ENCODE results near the gene MMUT. TPM values are rescaled to one million over a fixed set of nuclear protein-coding genes. Genes with fewer than 3 reads are reported as not detected.

Gene MMUT
- total and polyA plus RNA-seq, 10 of the 15 experiments (the other 5 are each of a cell fraction or from before 2014, with no cell fraction given): 6.6 to 21.5 (median 13.5) TPM

DNA sequence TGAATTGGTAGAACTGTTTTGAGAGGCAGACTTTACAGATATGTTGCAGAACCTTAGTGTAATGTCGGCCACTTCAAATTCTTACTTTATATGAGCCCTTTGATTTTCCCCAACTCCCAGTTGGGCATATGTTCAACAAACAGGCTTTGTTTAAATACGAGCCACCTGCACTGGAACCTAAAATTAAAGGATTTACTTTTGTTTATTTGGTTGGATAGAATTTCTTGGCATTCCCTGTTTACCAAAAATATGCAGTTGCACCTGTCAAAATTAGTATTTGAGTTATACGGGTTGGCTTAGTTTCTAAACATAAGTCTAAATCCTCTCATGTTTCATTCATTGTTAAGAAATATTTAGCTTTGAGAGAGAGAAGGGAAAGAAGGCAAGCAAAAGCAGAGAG is 34.3 kb upstream of the MMUT start:
- ATAC-seq: no peak
- DNase-seq (ENCODE audit: low read depth, low spot score): no peak
- TF ChIP-seq, protein P1, sequence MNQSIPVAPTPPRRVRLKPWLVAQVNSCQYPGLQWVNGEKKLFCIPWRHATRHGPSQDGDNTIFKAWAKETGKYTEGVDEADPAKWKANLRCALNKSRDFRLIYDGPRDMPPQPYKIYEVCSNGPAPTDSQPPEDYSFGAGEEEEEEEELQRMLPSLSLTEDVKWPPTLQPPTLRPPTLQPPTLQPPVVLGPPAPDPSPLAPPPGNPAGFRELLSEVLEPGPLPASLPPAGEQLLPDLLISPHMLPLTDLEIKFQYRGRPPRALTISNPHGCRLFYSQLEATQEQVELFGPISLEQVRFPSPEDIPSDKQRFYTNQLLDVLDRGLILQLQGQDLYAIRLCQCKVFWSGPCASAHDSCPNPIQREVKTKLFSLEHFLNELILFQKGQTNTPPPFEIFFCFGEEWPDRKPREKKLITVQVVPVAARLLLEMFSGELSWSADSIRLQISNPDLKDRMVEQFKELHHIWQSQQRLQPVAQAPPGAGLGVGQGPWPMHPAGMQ (IDR thresholded peaks at IDR 0.05; ENCODE audit: borderline replicate concordance): no peak
- no peak for TF ChIP-seq MTA3 (IDR thresholded peaks at IDR 0.05; ENCODE audit: borderline replicate concordance, low read length)
- no peak for TF ChIP-seq SMARCA5 (IDR thresholded peaks at IDR 0.05)
- TF ChIP-seq, protein P2, sequence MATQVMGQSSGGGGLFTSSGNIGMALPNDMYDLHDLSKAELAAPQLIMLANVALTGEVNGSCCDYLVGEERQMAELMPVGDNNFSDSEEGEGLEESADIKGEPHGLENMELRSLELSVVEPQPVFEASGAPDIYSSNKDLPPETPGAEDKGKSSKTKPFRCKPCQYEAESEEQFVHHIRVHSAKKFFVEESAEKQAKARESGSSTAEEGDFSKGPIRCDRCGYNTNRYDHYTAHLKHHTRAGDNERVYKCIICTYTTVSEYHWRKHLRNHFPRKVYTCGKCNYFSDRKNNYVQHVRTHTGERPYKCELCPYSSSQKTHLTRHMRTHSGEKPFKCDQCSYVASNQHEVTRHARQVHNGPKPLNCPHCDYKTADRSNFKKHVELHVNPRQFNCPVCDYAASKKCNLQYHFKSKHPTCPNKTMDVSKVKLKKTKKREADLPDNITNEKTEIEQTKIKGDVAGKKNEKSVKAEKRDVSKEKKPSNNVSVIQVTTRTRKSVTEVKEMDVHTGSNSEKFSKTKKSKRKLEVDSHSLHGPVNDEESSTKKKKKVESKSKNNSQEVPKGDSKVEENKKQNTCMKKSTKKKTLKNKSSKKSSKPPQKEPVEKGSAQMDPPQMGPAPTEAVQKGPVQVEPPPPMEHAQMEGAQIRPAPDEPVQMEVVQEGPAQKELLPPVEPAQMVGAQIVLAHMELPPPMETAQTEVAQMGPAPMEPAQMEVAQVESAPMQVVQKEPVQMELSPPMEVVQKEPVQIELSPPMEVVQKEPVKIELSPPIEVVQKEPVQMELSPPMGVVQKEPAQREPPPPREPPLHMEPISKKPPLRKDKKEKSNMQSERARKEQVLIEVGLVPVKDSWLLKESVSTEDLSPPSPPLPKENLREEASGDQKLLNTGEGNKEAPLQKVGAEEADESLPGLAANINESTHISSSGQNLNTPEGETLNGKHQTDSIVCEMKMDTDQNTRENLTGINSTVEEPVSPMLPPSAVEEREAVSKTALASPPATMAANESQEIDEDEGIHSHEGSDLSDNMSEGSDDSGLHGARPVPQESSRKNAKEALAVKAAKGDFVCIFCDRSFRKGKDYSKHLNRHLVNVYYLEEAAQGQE (IDR thresholded peaks at IDR 0.05; ENCODE audit: low read depth, low read length): no peak
- no peak for TF ChIP-seq SMAD5 (IDR thresholded peaks at IDR 0.05; ENCODE audit: low read depth)
- no peak for TF ChIP-seq LARP7 (IDR thresholded peaks at IDR 0.05)
- TF ChIP-seq, protein P3, sequence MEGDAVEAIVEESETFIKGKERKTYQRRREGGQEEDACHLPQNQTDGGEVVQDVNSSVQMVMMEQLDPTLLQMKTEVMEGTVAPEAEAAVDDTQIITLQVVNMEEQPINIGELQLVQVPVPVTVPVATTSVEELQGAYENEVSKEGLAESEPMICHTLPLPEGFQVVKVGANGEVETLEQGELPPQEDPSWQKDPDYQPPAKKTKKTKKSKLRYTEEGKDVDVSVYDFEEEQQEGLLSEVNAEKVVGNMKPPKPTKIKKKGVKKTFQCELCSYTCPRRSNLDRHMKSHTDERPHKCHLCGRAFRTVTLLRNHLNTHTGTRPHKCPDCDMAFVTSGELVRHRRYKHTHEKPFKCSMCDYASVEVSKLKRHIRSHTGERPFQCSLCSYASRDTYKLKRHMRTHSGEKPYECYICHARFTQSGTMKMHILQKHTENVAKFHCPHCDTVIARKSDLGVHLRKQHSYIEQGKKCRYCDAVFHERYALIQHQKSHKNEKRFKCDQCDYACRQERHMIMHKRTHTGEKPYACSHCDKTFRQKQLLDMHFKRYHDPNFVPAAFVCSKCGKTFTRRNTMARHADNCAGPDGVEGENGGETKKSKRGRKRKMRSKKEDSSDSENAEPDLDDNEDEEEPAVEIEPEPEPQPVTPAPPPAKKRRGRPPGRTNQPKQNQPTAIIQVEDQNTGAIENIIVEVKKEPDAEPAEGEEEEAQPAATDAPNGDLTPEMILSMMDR (IDR thresholded peaks at IDR 0.05 in 2 of 3, conservative IDR thresholded peaks at IDR 0.05 in 1 of 3; ENCODE audit: control insufficient read depth in 2 of 3, extremely low read depth in 1 of 3, insufficient read depth in 1 of 3, low read depth in 3 of 3, low read length in 3 of 3): no peak
- TF ChIP-seq, protein P4, sequence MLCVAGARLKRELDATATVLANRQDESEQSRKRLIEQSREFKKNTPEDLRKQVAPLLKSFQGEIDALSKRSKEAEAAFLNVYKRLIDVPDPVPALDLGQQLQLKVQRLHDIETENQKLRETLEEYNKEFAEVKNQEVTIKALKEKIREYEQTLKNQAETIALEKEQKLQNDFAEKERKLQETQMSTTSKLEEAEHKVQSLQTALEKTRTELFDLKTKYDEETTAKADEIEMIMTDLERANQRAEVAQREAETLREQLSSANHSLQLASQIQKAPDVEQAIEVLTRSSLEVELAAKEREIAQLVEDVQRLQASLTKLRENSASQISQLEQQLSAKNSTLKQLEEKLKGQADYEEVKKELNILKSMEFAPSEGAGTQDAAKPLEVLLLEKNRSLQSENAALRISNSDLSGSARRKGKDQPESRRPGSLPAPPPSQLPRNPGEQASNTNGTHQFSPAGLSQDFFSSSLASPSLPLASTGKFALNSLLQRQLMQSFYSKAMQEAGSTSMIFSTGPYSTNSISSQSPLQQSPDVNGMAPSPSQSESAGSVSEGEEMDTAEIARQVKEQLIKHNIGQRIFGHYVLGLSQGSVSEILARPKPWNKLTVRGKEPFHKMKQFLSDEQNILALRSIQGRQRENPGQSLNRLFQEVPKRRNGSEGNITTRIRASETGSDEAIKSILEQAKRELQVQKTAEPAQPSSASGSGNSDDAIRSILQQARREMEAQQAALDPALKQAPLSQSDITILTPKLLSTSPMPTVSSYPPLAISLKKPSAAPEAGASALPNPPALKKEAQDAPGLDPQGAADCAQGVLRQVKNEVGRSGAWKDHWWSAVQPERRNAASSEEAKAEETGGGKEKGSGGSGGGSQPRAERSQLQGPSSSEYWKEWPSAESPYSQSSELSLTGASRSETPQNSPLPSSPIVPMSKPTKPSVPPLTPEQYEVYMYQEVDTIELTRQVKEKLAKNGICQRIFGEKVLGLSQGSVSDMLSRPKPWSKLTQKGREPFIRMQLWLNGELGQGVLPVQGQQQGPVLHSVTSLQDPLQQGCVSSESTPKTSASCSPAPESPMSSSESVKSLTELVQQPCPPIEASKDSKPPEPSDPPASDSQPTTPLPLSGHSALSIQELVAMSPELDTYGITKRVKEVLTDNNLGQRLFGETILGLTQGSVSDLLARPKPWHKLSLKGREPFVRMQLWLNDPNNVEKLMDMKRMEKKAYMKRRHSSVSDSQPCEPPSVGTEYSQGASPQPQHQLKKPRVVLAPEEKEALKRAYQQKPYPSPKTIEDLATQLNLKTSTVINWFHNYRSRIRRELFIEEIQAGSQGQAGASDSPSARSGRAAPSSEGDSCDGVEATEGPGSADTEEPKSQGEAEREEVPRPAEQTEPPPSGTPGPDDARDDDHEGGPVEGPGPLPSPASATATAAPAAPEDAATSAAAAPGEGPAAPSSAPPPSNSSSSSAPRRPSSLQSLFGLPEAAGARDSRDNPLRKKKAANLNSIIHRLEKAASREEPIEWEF (IDR thresholded peaks at IDR 0.05; ENCODE audit: insufficient replicate concordance, low read depth, low read length): no peak
- TF ChIP-seq GATAD2B (conservative IDR thresholded peaks at IDR 0.05; ENCODE audit: low read depth): no peak
- TF ChIP-seq STAT1 (conservative IDR thresholded peaks at IDR 0.05): no peak
- TF ChIP-seq BMI1 (IDR thresholded peaks at IDR 0.05; ENCODE audit: borderline replicate concordance): no peak

More for the DNA sequence above, 34.3 kb upstream of the MMUT start:
- BruUV-seq (replicated peaks): no TSS peak
- Histone ChIP-seq H3K9ac (ENCODE audit: control insufficient read depth, insufficient read depth, low read length) (no peak overlapping the region), H3K27me3 (replicated peaks in 1 of 2; ENCODE audit: control insufficient read depth in 2 of 2, insufficient read depth in 2 of 2, low read length in 1 of 2) (no peaks in the 10 kb centered on the region), H3K27ac (ENCODE audit: control insufficient read depth, insufficient read depth) (no peak overlapping the region), H3K4me2 (ENCODE audit: control insufficient read depth, insufficient read depth) (no peak overlapping the region), H2AFZ (ENCODE audit: control insufficient read depth, low read depth, low read length) (no peak overlapping the region), H3K36me3 (ENCODE audit: control insufficient read depth in 2 of 2, insufficient read depth in 2 of 2, low read length in 1 of 2) (peaks cover 0 to 3% of the 10 kb centered on the region in 2 experiments; a peak in 1 of 4 replicates), H3K9me3 (replicated peaks; ENCODE audit: control insufficient read depth, insufficient read depth, low read length) (no peaks in the 10 kb centered on the region), H3K4me1 (ENCODE audit: control insufficient read depth, insufficient read depth, low read length) (no peaks in the 10 kb centered on the region), H4K20me1 (ENCODE audit: control insufficient read depth, insufficient read depth) (no peaks in the 10 kb centered on the region), H3K79me2 (ENCODE audit: control insufficient read depth, insufficient read depth, low read length) (no peaks in the 10 kb centered on the region), H3K4me3 (no peak overlapping the region)
- in situ Hi-C loops (cut with MboI): no loop called here
- CTCF ChIA-PET: no interaction called here
- 66% methylated on average over 3 of the region's 3 CpGs for WGBS (ENCODE audit: insufficient coverage, insufficient replicate concordance, low lambda C conversion rate, missing lambda C conversion rate)
- intact Hi-C loops (cut with micrococcal nuclease; ENCODE audit: unreplicated experiment): no loop called here
- no peak for FAIRE-seq
- SMC1A ChIA-PET (ENCODE audit: uncharacterized antibody, unreplicated experiment): no interaction called here
- POLR2A ChIA-PET: no interaction called here
- RAD21 ChIA-PET (ENCODE audit: unreplicated experiment): no interaction called here

Measured in GM12878 (cell line).